Activated CD4-positive, alpha-beta memory T cell treated with anti-CD3 and anti-CD28 coated beads for 36 hours (primary cell): ENCODE results near the gene COL6A3. TPM values are rescaled to one million over a fixed set of nuclear protein-coding genes. Genes with fewer than 3 reads are reported as not detected.

Experiments used
- CTCF ChIA-PET: fragments of 350-600 bp; sonication (Branson Sonifier 250); formaldehyde crosslinking; loops from one replicate; lab custom pipeline; 2021; ENCODE audit warnings: antibody characterized with exemption, inconsistent platforms; lab: Charles Lee
- POLR2A ChIA-PET: fragments of 350-600 bp; sonication (Branson Sonifier 250); formaldehyde crosslinking; loops from one replicate; lab custom pipeline; 2021; ENCODE audit warnings: antibody characterized with exemption; lab: Charles Lee
- DNase-seq: peaks from one replicate; pipeline ENCODE4 v3.0.0-alpha.2; 2020
- H3K27ac Mint-ChIP-seq: one replicate; pipeline ENCODE4 v1.8.0; 2021; ENCODE audit warnings: mixed read lengths
- H3K27me3 Mint-ChIP-seq: one replicate; pipeline ENCODE4 v1.8.0; 2021; ENCODE audit warnings: mixed read lengths
- H3K36me3 Mint-ChIP-seq: one replicate; pipeline ENCODE4 v1.8.0; 2021; ENCODE audit warnings: mixed read lengths
- H3K4me1 Mint-ChIP-seq: one replicate; pipeline ENCODE4 v1.8.0; 2021; ENCODE audit warnings: low read depth, mixed read lengths
- H3K4me3 Mint-ChIP-seq: one replicate; pipeline ENCODE4 v1.8.0; 2021; ENCODE audit warnings: mild to moderate bottlenecking, mixed read lengths
- H3K9me3 Mint-ChIP-seq: one replicate; pipeline ENCODE4 v1.8.0; 2021; ENCODE audit warnings: mixed read lengths
- intact Hi-C: fragments of 100-400 bp; cut with micrococcal nuclease; formaldehyde crosslinking; loops from one replicate; pipeline ENCODE4 v1.15.1; 2023
- total RNA-seq, 2 experiments: library from RNA; stranded (reverse); gene quantifications; one replicate each; pipeline ENCODE4 v1.2.3, GENCODE V29; 2021

COL6A3 gene
- total RNA-seq, 2 experiments from 2014 or later, result 27.7 to 29.7 TPM

DNA sequence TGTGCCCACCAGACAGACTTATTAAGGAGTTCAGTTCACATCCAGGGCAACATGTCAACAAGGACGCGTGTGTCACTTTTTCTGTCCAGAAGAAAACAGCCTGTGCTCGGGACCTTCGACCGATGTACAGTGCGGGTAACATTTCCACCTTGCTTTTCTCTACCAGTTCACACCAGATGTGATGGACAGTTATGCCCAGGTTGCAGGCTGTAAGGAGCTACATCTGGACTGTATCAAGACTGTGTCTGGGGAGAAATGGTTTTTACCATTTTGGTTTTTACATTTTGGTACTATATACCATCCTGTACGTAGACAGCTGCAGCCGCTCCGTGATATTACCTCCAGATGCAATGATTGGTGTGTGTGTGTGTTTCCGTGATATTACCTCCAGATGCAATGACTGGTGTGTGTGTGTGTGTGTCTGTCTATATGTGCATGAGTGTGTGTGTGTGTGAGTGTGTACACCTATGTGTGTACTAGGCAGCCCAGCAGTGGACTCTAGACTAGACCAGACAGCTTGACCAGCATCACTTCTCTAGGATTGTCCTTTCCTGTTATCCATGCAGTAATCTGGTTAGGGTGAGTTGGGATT is 118.0 kb downstream of the COL6A3 start:
- intact Hi-C loops, result loop anchor here (10.0 kb wide), 1 partner anchor 141 kb away; no protein-coding TSS in a partner anchor
- Mint-ChIP-seq H3K36me3 (no peaks in the 10 kb centered on the region), H3K4me3 (no peak overlapping the region), H3K4me1 (peaks cover 7% of the 10 kb centered on the region), H3K9me3 (peaks cover 3% of the 10 kb centered on the region), H3K27ac (no peak overlapping the region), H3K27me3 (peaks cover 33% of the 10 kb centered on the region)
- no peak for DNase-seq
- CTCF ChIA-PET, result interaction anchor here (0.6 kb wide), 1 partner anchor 126 kb away, joined by 3 read pairs; no protein-coding TSS in a partner anchor
- POLR2A ChIA-PET, result no interaction called here

- Mint-ChIP-seq H3K4me3 (no peak overlapping the region), H3K9me3 (peaks cover 3% of the 10 kb centered on the region), H3K27ac (no peak overlapping the region), H3K4me1 (peaks cover 9% of the 10 kb centered on the region), H3K36me3 (no peaks in the 10 kb centered on the region), H3K27me3 (peaks cover 29% of the 10 kb centered on the region)
- ChIA-PET POLR2A (no interaction called here), CTCF (no interaction called here)
- intact Hi-C loops, result loop anchor here (10.0 kb wide), 1 partner anchor 140 kb away; no protein-coding TSS in a partner anchor
- DNase-seq, result no peak
Observed at GRCh38 chr2:237294460-237294859, 119.5 kb downstream of the COL6A3 start.

GRCh38 chr2:237293978-237294377 is 120.0 kb downstream of the COL6A3 start:
- no peak for DNase-seq
- intact Hi-C loops, result loop anchor here (10.0 kb wide), 1 partner anchor 139 kb away; no protein-coding TSS in a partner anchor
- Mint-ChIP-seq H3K4me1 (peaks cover 9% of the 10 kb centered on the region), H3K27ac (no peak overlapping the region), H3K27me3 (peaks cover 33% of the 10 kb centered on the region), H3K36me3 (no peaks in the 10 kb centered on the region), H3K9me3 (peaks cover 3% of the 10 kb centered on the region), H3K4me3 (no peak overlapping the region)
- ChIA-PET POLR2A (no interaction called here), CTCF (no interaction called here)

DNA sequence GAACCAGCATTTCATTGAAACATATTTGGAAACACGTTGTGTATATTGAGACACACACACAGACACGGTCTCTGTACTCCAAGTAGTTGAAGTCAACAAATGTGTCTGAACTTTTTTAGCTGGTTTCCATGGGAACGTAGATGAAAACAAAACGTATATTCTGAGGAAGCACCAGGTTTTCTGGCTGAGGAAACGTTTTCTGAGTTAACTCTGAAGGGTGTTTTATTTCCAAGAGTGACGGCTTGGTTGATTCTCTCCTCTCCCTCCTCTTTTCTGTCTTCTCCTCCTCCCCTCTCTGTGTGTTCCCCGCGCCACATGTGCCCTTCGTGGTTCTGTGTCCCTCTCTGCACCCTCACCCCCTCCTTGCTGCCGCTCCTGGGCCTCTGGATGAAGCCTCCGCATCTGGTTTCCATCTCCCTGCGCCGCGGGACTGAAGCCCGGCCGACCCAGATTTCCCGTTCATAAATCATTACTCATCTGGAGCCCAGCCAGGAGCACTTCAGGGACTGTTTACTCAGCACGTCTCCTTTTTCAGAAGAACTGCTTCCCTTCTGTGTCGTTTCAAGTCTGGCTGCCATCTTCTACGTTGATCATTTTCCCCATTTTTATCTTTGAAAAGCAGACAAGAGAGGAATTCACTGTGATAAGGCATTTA is 122.7 kb downstream of the COL6A3 start:
- DNase-seq, result peak; percentile 60
- peak overlapping the region; percentile 49 for H3K4me3 Mint-ChIP-seq
- H3K27me3 Mint-ChIP-seq, result peaks cover 41% of the 10 kb centered on the region
- H3K36me3 Mint-ChIP-seq, result no peaks in the 10 kb centered on the region
- peaks cover 9% of the 10 kb centered on the region for H3K4me1 Mint-ChIP-seq
- H3K9me3 Mint-ChIP-seq, result peaks cover 3% of the 10 kb centered on the region
- CTCF ChIA-PET, result interaction anchor here (0.9 kb wide), 1 partner anchor 10 kb away, joined by 3 read pairs; no protein-coding TSS in a partner anchor
- POLR2A ChIA-PET, result no interaction called here
- intact Hi-C loops, result loop anchor here (10.0 kb wide), 1 partner anchor 136 kb away; no protein-coding TSS in a partner anchor
- no peak overlapping the region for H3K27ac Mint-ChIP-seq

DNA sequence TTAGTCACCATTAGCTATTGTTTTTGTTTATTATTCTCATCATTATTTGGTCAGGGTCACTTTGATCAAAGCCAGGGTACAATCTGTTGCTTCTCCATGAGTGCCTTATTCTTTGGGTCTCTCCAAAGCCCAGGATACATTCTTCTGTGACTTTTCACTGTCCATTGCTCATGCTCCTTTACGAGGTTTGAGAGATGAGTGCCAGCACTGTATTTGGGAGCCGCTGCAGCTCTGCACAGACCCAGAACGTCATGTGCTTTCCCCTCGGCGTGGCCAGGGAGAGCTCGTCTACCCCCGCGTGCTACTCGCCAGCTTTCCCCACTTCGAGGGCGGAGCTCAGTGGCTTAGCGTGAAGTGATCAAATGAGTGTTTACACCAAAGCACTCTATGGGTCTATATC is 123.7 kb downstream of the COL6A3 start:
- Mint-ChIP-seq H3K9me3 (peaks cover 3% of the 10 kb centered on the region), H3K27me3 (peaks cover 41% of the 10 kb centered on the region)
- CTCF ChIA-PET, result interaction anchor here (0.8 to 0.9 kb wide), 2 partner anchors 9 to 11 kb away, joined by 3 to 4 read pairs; no protein-coding TSS in a partner anchor

GRCh38 chr2:237289139-237289538 is 124.8 kb downstream of the COL6A3 start:
- CTCF ChIA-PET, result no interaction called here
- Mint-ChIP-seq H3K4me3 (no peak overlapping the region), H3K9me3 (peaks cover 3% of the 10 kb centered on the region), H3K36me3 (no peaks in the 10 kb centered on the region), H3K27me3 (peaks cover 41% of the 10 kb centered on the region), H3K27ac (no peak overlapping the region), H3K4me1 (peaks cover 9% of the 10 kb centered on the region)
- POLR2A ChIA-PET, result no interaction called here
- DNase-seq, result no peak
- intact Hi-C loops, result no loop called here

More for the DNA sequence above, 123.7 kb downstream of the COL6A3 start:
- Mint-ChIP-seq H3K36me3 (no peaks in the 10 kb centered on the region), H3K27ac (no peak overlapping the region), H3K4me1 (peaks cover 9% of the 10 kb centered on the region), H3K4me3 (no peak overlapping the region)
- DNase-seq, result no peak
- intact Hi-C loops, result loop anchor here (10.0 kb wide), 1 partner anchor 135 kb away; no protein-coding TSS in a partner anchor
- POLR2A ChIA-PET, result no interaction called here

DNA sequence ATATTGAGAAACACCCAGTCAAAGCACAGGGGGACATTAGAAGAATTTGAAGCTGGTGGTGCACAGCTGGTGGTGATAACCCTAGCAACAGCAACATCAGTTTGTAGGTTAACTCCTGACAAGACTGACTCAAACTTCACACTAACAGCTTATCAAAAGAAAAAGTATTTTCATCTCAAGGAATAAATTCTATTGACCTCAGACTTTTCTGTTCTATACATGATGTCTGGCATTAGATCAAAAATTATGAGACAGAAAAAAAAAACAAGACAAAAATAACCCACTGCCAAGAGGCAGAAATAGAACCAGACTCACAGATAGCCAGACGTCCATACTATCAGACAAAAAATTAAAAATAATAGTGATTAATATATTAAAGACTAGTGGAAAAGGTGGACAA is 126.1 kb downstream of the COL6A3 start:
- intact Hi-C loops, result no loop called here
- POLR2A ChIA-PET, result no interaction called here
- DNase-seq, result no peak
- Mint-ChIP-seq H3K4me1 (peaks cover 9% of the 10 kb centered on the region), H3K36me3 (no peaks in the 10 kb centered on the region), H3K4me3 (no peak overlapping the region), H3K27ac (no peak overlapping the region), H3K9me3 (peaks cover 2% of the 10 kb centered on the region), H3K27me3 (peaks cover 39% of the 10 kb centered on the region)
- CTCF ChIA-PET, result no interaction called here

DNA sequence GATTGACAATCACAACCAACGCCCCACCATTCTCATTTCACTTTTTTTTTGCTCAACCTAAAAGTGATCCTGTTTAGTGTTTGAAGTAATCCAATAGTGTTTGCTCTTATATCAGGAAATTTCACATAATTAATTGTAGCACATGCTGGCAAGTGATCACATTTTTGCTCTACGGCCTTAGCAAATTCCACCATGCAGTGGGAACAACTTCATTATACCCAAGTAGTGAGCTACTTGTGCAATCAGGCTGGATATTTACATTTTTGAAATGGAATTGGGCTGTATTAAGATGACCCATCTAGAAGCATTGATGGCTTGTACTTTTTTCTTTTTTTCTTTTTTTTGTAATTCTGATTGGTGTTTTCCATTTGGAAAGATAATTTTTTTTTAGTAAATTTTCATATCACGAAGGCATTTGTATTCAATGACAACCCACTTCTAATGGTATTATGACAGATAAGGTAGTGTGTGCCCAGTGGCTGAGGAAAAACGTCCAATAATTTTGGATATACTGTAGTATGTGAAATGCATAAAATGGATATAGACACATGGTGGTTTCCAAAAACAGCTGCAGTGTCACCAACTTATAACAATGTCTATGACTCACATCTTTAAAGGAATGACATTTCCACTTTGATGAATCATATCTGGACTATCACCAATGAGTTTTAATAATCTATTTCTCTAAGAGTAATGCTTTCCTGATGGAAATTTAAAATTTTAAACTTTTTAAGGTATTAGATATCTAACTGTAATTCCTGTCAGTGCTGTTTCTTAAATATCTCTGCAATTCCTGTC is 130.6 kb downstream of the COL6A3 start:
- no peak for DNase-seq
- Mint-ChIP-seq H3K27me3 (peaks cover 22% of the 10 kb centered on the region), H3K4me3 (no peak overlapping the region), H3K36me3 (no peaks in the 10 kb centered on the region), H3K4me1 (no peaks in the 10 kb centered on the region), H3K27ac (no peak overlapping the region), H3K9me3 (no peaks in the 10 kb centered on the region)
- ChIA-PET CTCF (interaction anchor here (0.6 kb wide), 1 partner anchor 72 kb away, joined by 3 read pairs; no protein-coding TSS in a partner anchor), POLR2A (no interaction called here)
- intact Hi-C loops, result no loop called here

DNA sequence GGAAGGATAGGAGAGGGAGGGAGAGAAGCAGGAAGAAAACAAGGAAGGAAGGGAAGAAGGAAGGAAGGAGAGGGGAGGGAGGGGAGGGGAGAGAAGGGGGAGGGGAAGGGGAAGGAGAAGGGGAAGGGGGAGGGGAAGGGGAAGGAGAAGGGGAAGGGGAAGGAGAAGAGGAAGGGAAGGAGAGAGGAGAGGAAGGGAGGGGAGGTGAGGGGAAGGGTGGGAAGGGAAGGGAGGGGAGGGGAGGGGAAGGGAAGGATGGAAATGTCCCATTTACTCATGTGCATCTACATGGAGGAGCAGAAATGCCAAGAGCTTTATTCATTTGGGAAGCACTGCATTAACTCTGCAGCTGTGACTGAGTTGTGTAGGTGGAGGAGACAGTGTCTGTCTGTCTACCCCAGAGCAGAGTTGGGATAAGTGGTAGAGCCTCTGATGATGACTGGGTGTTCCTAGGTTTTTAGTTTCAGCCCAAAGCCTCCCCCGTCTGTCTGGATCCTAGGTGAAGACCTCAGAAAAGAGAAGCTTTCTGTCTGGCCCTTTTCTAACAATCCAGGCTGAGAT is 131.3 kb downstream of the COL6A3 start:
- intact Hi-C loops, result no loop called here
- no peaks in the 10 kb centered on the region for H3K36me3 Mint-ChIP-seq
- no peak for DNase-seq
- CTCF ChIA-PET, result interaction anchor here (0.6 kb wide), 1 partner anchor 71 kb away, joined by 3 read pairs; no protein-coding TSS in a partner anchor
- POLR2A ChIA-PET, result no interaction called here
- no peaks in the 10 kb centered on the region for H3K4me1 Mint-ChIP-seq
- no peak overlapping the region for H3K4me3 Mint-ChIP-seq
- H3K9me3 Mint-ChIP-seq, result no peaks in the 10 kb centered on the region
- peaks cover 18% of the 10 kb centered on the region for H3K27me3 Mint-ChIP-seq
- H3K27ac Mint-ChIP-seq, result no peak overlapping the region

- Mint-ChIP-seq H3K36me3 (no peaks in the 10 kb centered on the region), H3K9me3 (no peaks in the 10 kb centered on the region), H3K4me3 (no peak overlapping the region), H3K27me3 (peaks cover 13% of the 10 kb centered on the region), H3K4me1 (no peaks in the 10 kb centered on the region), H3K27ac (no peak overlapping the region)
- ChIA-PET POLR2A (no interaction called here), CTCF (interaction anchor here (1.0 kb wide), 1 partner anchor 9 kb away, joined by 4 read pairs; no protein-coding TSS in a partner anchor)
- intact Hi-C loops, result no loop called here
- DNase-seq, result no peak
Observed at GRCh38 chr2:237281836-237282306, 132.1 kb downstream of the COL6A3 start.

DNA sequence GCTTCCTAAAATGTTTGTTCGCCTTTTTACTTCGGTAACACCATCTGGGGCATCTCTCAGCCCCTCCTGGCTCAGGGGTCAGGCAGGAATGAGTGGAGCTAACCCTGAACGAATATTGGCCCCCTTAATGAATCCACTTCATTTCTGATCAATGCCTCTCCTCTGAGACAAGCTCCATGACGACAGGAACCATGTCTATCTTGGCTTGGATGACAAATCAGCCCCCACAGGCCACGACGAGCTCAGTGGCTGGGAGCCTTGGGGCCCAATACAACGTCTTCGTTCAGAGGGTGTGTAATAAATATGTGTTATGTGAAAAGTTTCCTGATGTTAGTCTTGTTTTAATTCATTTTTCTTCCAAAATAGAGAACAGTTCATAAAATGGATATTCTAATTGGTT is 133.0 kb downstream of the COL6A3 start:
- intact Hi-C loops, result no loop called here
- DNase-seq, result no peak
- POLR2A ChIA-PET, result no interaction called here
- H3K9me3 Mint-ChIP-seq, result no peaks in the 10 kb centered on the region
- H3K4me3 Mint-ChIP-seq, result no peak overlapping the region
- H3K27me3 Mint-ChIP-seq, result peaks cover 12% of the 10 kb centered on the region
- no peak overlapping the region for H3K27ac Mint-ChIP-seq
- no peaks in the 10 kb centered on the region for H3K4me1 Mint-ChIP-seq
- CTCF ChIA-PET, result interaction anchor here (1.0 kb wide), 1 partner anchor 9 kb away, joined by 4 read pairs; no protein-coding TSS in a partner anchor
- H3K36me3 Mint-ChIP-seq, result no peaks in the 10 kb centered on the region
